Astrocyte (in vitro differentiated cells and primary cell): Measurements from ENCODE around the gene ARHGEF10L. TPM values are rescaled to one million over a fixed set of nuclear protein-coding genes. Genes with fewer than 3 reads are reported as not detected.

Experiments used
- DNase-seq: peaks from one replicate; pipeline ENCODE4 v3.0.0-alpha.2; 2010; ENCODE audit warnings: low read depth
- FAIRE-seq: peaks from 2 replicates; lab custom pipeline; 2011; peaks lifted over from hg19 to GRCh38; lab: Jason Lieb, UNC
- H2AFZ ChIP-seq: 2 replicates; pipeline ENCODE4 v1.6.0; 2012; ENCODE audit warnings: low read depth, low read length, inconsistent platforms
- H3K27ac ChIP-seq: 2 replicates; pipeline ENCODE4 v1.5.1; 2011; ENCODE audit warnings: low read depth, low read length, inconsistent platforms
- H3K27me3 ChIP-seq: 2 replicates; pipeline ENCODE4 v1.6.0; 2011; ENCODE audit warnings: low read length, inconsistent platforms; ENCODE audit not compliant: insufficient read depth
- H3K36me3 ChIP-seq: 2 replicates; pipeline ENCODE4 v1.5.1; 2011; ENCODE audit warnings: low read length, inconsistent platforms; ENCODE audit not compliant: insufficient read depth
- H3K4me1 ChIP-seq: 2 replicates; pipeline ENCODE4 v1.5.1; 2011; ENCODE audit warnings: low read length, inconsistent platforms; ENCODE audit not compliant: insufficient read depth
- H3K4me2 ChIP-seq: 2 replicates; pipeline ENCODE4 v1.6.0; 2012; ENCODE audit warnings: low read length, inconsistent platforms
- H3K4me3 ChIP-seq: 2 replicates; pipeline ENCODE4 v1.5.1; 2011; ENCODE audit warnings: low read depth, mild to moderate bottlenecking, low read length, inconsistent platforms; ENCODE audit not compliant: insufficient read depth
- H3K79me2 ChIP-seq: 2 replicates; pipeline ENCODE4 v1.6.0; 2012; ENCODE audit warnings: mild to moderate bottlenecking, low read length, inconsistent platforms; ENCODE audit not compliant: insufficient read depth
- H3K9ac ChIP-seq: 2 replicates; pipeline ENCODE4 v1.6.0; 2012; ENCODE audit warnings: mild to moderate bottlenecking, low read length, inconsistent platforms
- H3K9me3 ChIP-seq: 2 replicates; pipeline ENCODE4 v1.5.1; 2012; ENCODE audit warnings: low read depth, mild to moderate bottlenecking, low read length, inconsistent platforms; ENCODE audit not compliant: insufficient read depth
- H4K20me1 ChIP-seq: 2 replicates; pipeline ENCODE4 v1.6.0; 2012; ENCODE audit warnings: low read length, inconsistent platforms; ENCODE audit not compliant: insufficient read depth
- H3K27ac Mint-ChIP-seq: one replicate; pipeline ENCODE4 v1.8.0; 2021; ENCODE audit warnings: mild to moderate bottlenecking, mixed read lengths; ENCODE audit not compliant: unreplicated experiment
- H3K27me3 Mint-ChIP-seq: one replicate; pipeline ENCODE4 v1.8.0; 2021; ENCODE audit warnings: low read depth, mixed read lengths; ENCODE audit not compliant: unreplicated experiment
- H3K36me3 Mint-ChIP-seq: one replicate; pipeline ENCODE4 v1.8.0; 2021; ENCODE audit warnings: low read depth, mixed read lengths; ENCODE audit not compliant: unreplicated experiment
- H3K4me1 Mint-ChIP-seq: one replicate; pipeline ENCODE4 v1.8.0; 2021; ENCODE audit warnings: low read depth, mixed read lengths; ENCODE audit not compliant: unreplicated experiment
- H3K4me3 Mint-ChIP-seq: one replicate; pipeline ENCODE4 v1.8.0; 2021; ENCODE audit warnings: mild to moderate bottlenecking, moderate library complexity, mixed read lengths; ENCODE audit not compliant: unreplicated experiment
- H3K9me3 Mint-ChIP-seq: one replicate; pipeline ENCODE4 v1.8.0; 2021; ENCODE audit warnings: mild to moderate bottlenecking, mixed read lengths; ENCODE audit not compliant: unreplicated experiment
- CTCF ChIP-seq: IDR thresholded peaks from 2 replicates; pipeline ENCODE4 v1.5.1; 2011; ENCODE audit warnings: low read depth, mild to moderate bottlenecking, inconsistent platforms, low read length, moderate library complexity; ENCODE audit not compliant: insufficient read depth
- EZH2 ChIP-seq: IDR thresholded peaks from 2 replicates; pipeline ENCODE4 v1.6.1; 2012; ENCODE audit warnings: mild to moderate bottlenecking, low read length, inconsistent platforms; ENCODE audit not compliant: insufficient read depth
- total RNA-seq: library from RNA; stranded (reverse); gene quantifications from 2 replicates; pipeline ENCODE4 v1.2.1, GENCODE V29; 2021

The ARHGEF10L gene
- total RNA-seq, 1 donor from 2014 or later = 14.2 TPM

- Histone ChIP-seq H3K4me3 (no peak overlapping the region), H4K20me1 (peaks cover 47% of the 10 kb centered on the region), H3K9me3 (no peaks in the 10 kb centered on the region), H3K27ac (no peak overlapping the region), H3K4me1 (peaks cover 2% of the 10 kb centered on the region), H3K79me2 (no peaks in the 10 kb centered on the region), H3K27me3 (no peaks in the 10 kb centered on the region), H3K9ac (no peak overlapping the region), H3K4me2 (no peak overlapping the region), H2AFZ (no peak overlapping the region), H3K36me3 (peaks cover 2% of the 10 kb centered on the region)
- TF ChIP-seq EZH2 (no peak), CTCF (no peak)
- H3K4me1 Mint-ChIP-seq = peaks cover 13% of the 10 kb centered on the region
- no peak overlapping the region for H3K27ac Mint-ChIP-seq
- H3K9me3 Mint-ChIP-seq = no peaks in the 10 kb centered on the region
- no peaks in the 10 kb centered on the region for H3K27me3 Mint-ChIP-seq
- peaks cover 22% of the 10 kb centered on the region for H3K36me3 Mint-ChIP-seq
- no peak overlapping the region for H3K4me3 Mint-ChIP-seq
- no peak for DNase-seq
- FAIRE-seq = no peak
Measured at GRCh38 chr1:17594026-17594425, 54.5 kb downstream of the ARHGEF10L start.

- no peak overlapping the region for H3K4me3 ChIP-seq
- no peak overlapping the region for H3K4me2 ChIP-seq
- no peaks in the 10 kb centered on the region for H3K27me3 Mint-ChIP-seq
- H3K27me3 ChIP-seq = no peaks in the 10 kb centered on the region
- H3K36me3 Mint-ChIP-seq = peaks cover 18% of the 10 kb centered on the region
- peaks cover 2% of the 10 kb centered on the region for H3K36me3 ChIP-seq
- H3K4me1 Mint-ChIP-seq = peaks cover 4% of the 10 kb centered on the region
- no peak for DNase-seq
- H3K4me1 ChIP-seq = no peaks in the 10 kb centered on the region
- H3K4me3 Mint-ChIP-seq = no peak overlapping the region
- no peaks in the 10 kb centered on the region for H3K79me2 ChIP-seq
- FAIRE-seq = no peak
- H3K9me3 ChIP-seq = no peaks in the 10 kb centered on the region
- H3K27ac Mint-ChIP-seq = no peak overlapping the region
- no peak overlapping the region for H3K27ac ChIP-seq
- H4K20me1 ChIP-seq = peaks cover 40% of the 10 kb centered on the region
- no peak overlapping the region for H2AFZ ChIP-seq
- no peaks in the 10 kb centered on the region for H3K9me3 Mint-ChIP-seq
- H3K9ac ChIP-seq = no peak overlapping the region
- no peak for TF ChIP-seq CTCF
- TF ChIP-seq EZH2 = no peak
Measured at GRCh38 chr1:17594690-17595601, 55.4 kb downstream of the ARHGEF10L start.

- H3K4me1 Mint-ChIP-seq = no peaks in the 10 kb centered on the region
- no peak overlapping the region for H3K4me3 Mint-ChIP-seq
- H3K27ac ChIP-seq = no peak overlapping the region
- H2AFZ ChIP-seq = no peak overlapping the region
- FAIRE-seq (no peak), DNase-seq (no peak)
- no peaks in the 10 kb centered on the region for H3K9me3 ChIP-seq
- peaks cover 40% of the 10 kb centered on the region for H4K20me1 ChIP-seq
- H3K79me2 ChIP-seq = no peaks in the 10 kb centered on the region
- no peaks in the 10 kb centered on the region for H3K27me3 ChIP-seq
- no peak for TF ChIP-seq CTCF
- TF ChIP-seq EZH2 = no peak
- no peaks in the 10 kb centered on the region for H3K27me3 Mint-ChIP-seq
- peaks cover under 1% of the 10 kb centered on the region for H3K36me3 ChIP-seq
- no peak overlapping the region for H3K4me3 ChIP-seq
- H3K9me3 Mint-ChIP-seq = no peaks in the 10 kb centered on the region
- H3K9ac ChIP-seq = no peak overlapping the region
- no peaks in the 10 kb centered on the region for H3K4me1 ChIP-seq
- H3K36me3 Mint-ChIP-seq = peaks cover 14% of the 10 kb centered on the region
- no peak overlapping the region for H3K4me2 ChIP-seq
- no peak overlapping the region for H3K27ac Mint-ChIP-seq
Measured at GRCh38 chr1:17595602-17595925, 56.1 kb downstream of the ARHGEF10L start.
